Heart left ventricle (tissue), 13 donors: ENCODE data around the gene S1PR2.

Experiments used
- POLR2A ChIP-seq, 2 donors: fragments of 450-650 bp; IDR thresholded peaks; one replicate each; pipeline ENCODE4 v1.6.1; 2017; ENCODE audit warnings: antibody characterized with exemption in 2 of 2, mild to moderate bottlenecking in 2 of 2, moderate library complexity in 2 of 2
- TF ChIP-seq, protein P1 (sequence below), 12 donors: fragments of 200-600 bp; sonication (generic) in 4 of 12; IDR thresholded peaks; one replicate each; pipeline versions ENCODE4 v1.5.0 to v1.8.0; 2018 to 2022; ENCODE audit warnings: antibody characterized with exemption in 12 of 12, mild to moderate bottlenecking in 5 of 12
- donor health status: ischemic (EF 13 %, LVEDD 7.1; RV severe dilation, severe dysfunction).
- donor health status: DM: no; HTN: yes; CAD: no.
- donor health status: DM: no; HTN: no; CAD: no.
- donor health status: ischemic (EF 25% LVEDD 6.9; RV normal size, moderate dysfunction).
- donor health status: ischemic (EF 25% LVEDD 5.7; RV mildly dilated, moderate dysfunction).
- donor health status: ischemic (EF 35%, LVEDD 5.7; RV mildly dilated, moderate dysfunction).
- donor health status: nonischemic (EF 11% LVEDD 7.7; RV severe dilation, severe dysfunction).
- donor health status: DM: yes; HTN: yes; CAD: no.
- donor health status: PGD.
- donor health status: ischemic (EF 29% LVEDD 5.4; RV normal size, mild dysfunction).
- donor health status: nonischemic (EF 23%, LVEDD 6.1; RV moderate dilation, normal function).

DNA sequence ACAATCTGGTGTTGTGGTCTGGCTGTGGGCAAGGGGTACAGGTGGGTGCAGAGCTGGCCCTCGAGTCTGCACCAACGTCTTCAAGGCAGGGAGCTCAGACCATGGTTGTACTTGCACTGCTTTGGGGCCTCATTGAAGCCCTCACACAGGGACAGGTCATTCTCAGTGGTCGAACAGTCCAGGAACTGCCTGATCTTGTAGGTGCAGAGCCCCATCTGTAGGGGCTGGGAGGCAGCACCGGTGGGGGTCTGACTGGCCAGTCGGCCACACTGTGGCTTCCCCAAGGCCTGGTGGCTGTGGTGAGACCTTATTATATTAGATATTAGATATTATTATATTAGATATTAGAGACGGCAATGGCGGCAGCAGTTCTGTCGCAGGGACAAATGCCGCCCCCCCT is 14.0 kb downstream of the S1PR2 start:
- TF ChIP-seq, protein P1, sequence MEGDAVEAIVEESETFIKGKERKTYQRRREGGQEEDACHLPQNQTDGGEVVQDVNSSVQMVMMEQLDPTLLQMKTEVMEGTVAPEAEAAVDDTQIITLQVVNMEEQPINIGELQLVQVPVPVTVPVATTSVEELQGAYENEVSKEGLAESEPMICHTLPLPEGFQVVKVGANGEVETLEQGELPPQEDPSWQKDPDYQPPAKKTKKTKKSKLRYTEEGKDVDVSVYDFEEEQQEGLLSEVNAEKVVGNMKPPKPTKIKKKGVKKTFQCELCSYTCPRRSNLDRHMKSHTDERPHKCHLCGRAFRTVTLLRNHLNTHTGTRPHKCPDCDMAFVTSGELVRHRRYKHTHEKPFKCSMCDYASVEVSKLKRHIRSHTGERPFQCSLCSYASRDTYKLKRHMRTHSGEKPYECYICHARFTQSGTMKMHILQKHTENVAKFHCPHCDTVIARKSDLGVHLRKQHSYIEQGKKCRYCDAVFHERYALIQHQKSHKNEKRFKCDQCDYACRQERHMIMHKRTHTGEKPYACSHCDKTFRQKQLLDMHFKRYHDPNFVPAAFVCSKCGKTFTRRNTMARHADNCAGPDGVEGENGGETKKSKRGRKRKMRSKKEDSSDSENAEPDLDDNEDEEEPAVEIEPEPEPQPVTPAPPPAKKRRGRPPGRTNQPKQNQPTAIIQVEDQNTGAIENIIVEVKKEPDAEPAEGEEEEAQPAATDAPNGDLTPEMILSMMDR (IDR thresholded peaks at IDR 0.05), result no peak
- no peak for TF ChIP-seq POLR2A (IDR thresholded peaks at IDR 0.05)
